Vagina (tissue), 2 donors: ENCODE data around the gene KIF23. TPM values are rescaled to one million over a fixed set of nuclear protein-coding genes. Genes with fewer than 3 reads are reported as not detected.

ENCODE experiments used
- DNase-seq, 2 donors: peaks; one replicate each; pipeline ENCODE4 v3.0.0-alpha.2; 2017; ENCODE audit errors: extremely low spot score in 2 of 2
- H3K27ac ChIP-seq: fragments of 200-600 bp; sonication (generic); one replicate; pipeline ENCODE4 v1.5.1; 2019
- H3K27me3 ChIP-seq: fragments of 200-600 bp; sonication (generic); one replicate; pipeline ENCODE4 v1.5.1; 2019
- H3K36me3 ChIP-seq, 2 donors: fragments of 200-600 bp; sonication (generic); one replicate each; pipeline ENCODE4 v1.5.1; 2017 to 2019
- H3K4me1 ChIP-seq: fragments of 200-600 bp; sonication (generic); one replicate; pipeline ENCODE4 v1.5.1; 2019
- H3K4me3 ChIP-seq, 2 donors: fragments of 200-600 bp; sonication (generic); 1 replicate in 1 of 2; 2 replicates in 1 of 2; pipeline ENCODE4 v1.5.1; 2016 to 2019
- H3K9me3 ChIP-seq: fragments of 200-600 bp; sonication (generic); one replicate; pipeline ENCODE4 v1.5.1; 2019
- POLR2A ChIP-seq, 2 donors: fragments of 450-650 bp; IDR thresholded peaks; one replicate each; pipeline ENCODE4 v1.6.1; 2017; ENCODE audit warnings: antibody characterized with exemption in 2 of 2, mild to moderate bottlenecking in 2 of 2, moderate library complexity in 2 of 2
- POLR2AphosphoS5 ChIP-seq, 2 donors: sonication (generic); formaldehyde crosslinking; IDR thresholded peaks; one replicate each; pipeline ENCODE4 v1.9.0; 2017; ENCODE audit warnings: antibody characterized with exemption in 2 of 2, mild to moderate bottlenecking in 2 of 2, low read depth in 1 of 2; ENCODE audit not compliant: insufficient read depth in 1 of 2
- intact Hi-C: fragments of 100-400 bp; cut with DNase I; formaldehyde crosslinking; loops from one replicate; pipeline ENCODE4 v1.15.1; 2023
- total RNA-seq: library from RNA; depleted of rRNA; stranded (reverse); fragments of >200 nt; gene quantifications from one replicate; pipeline ENCODE4 v1.2.3, GENCODE V29; 2016
- TF ChIP-seq, protein P1 (sequence below), 3 experiments: fragments of 450-650 bp in 2 of 3; fragments of 200-600 bp in 1 of 3; sonication (generic) in 1 of 3; IDR thresholded peaks; one replicate each; pipeline ENCODE4 v1.5.1; 2017 to 2019; ENCODE audit warnings: antibody characterized with exemption in 3 of 3, mild to moderate bottlenecking in 2 of 3, moderate library complexity in 2 of 3

The KIF23 gene
- total RNA-seq, 1 donor from 2014 or later: 7.4 TPM

GRCh38 chr15:69402816-69403215, 11.3 kb upstream of the KIF23 start:
- Histone ChIP-seq H3K27ac (no peak overlapping the region), H3K27me3 (no peaks in the 10 kb centered on the region), H3K4me1 (no peaks in the 10 kb centered on the region), H3K9me3 (no peaks in the 10 kb centered on the region), H3K4me3 (no peak overlapping the region), H3K36me3 (no peaks in the 10 kb centered on the region)
- intact Hi-C loops: no loop called here
- no peak for DNase-seq
- TF ChIP-seq POLR2A (IDR thresholded peaks at IDR 0.05) (no peak), POLR2AphosphoS5 (IDR thresholded peaks at IDR 0.05; ENCODE audit: insufficient read depth in 1 of 2, low read depth in 1 of 2) (no peak)
- TF ChIP-seq, protein P1, sequence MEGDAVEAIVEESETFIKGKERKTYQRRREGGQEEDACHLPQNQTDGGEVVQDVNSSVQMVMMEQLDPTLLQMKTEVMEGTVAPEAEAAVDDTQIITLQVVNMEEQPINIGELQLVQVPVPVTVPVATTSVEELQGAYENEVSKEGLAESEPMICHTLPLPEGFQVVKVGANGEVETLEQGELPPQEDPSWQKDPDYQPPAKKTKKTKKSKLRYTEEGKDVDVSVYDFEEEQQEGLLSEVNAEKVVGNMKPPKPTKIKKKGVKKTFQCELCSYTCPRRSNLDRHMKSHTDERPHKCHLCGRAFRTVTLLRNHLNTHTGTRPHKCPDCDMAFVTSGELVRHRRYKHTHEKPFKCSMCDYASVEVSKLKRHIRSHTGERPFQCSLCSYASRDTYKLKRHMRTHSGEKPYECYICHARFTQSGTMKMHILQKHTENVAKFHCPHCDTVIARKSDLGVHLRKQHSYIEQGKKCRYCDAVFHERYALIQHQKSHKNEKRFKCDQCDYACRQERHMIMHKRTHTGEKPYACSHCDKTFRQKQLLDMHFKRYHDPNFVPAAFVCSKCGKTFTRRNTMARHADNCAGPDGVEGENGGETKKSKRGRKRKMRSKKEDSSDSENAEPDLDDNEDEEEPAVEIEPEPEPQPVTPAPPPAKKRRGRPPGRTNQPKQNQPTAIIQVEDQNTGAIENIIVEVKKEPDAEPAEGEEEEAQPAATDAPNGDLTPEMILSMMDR (IDR thresholded peaks at IDR 0.05): no peak

- H3K4me3 ChIP-seq: no peak overlapping the region
- no peaks in the 10 kb centered on the region for H3K9me3 ChIP-seq
- intact Hi-C loops: no loop called here
- no peak overlapping the region for H3K27ac ChIP-seq
- no peaks in the 10 kb centered on the region for H3K36me3 ChIP-seq
- no peak for DNase-seq
- no peaks in the 10 kb centered on the region for H3K4me1 ChIP-seq
- no peaks in the 10 kb centered on the region for H3K27me3 ChIP-seq
- TF ChIP-seq, protein P1 (IDR thresholded peaks at IDR 0.05): no peak
- TF ChIP-seq POLR2A (IDR thresholded peaks at IDR 0.05) (no peak), POLR2AphosphoS5 (IDR thresholded peaks at IDR 0.05; ENCODE audit: insufficient read depth in 1 of 2, low read depth in 1 of 2) (no peak)
Measured at GRCh38 chr15:69403594-69403993, 10.6 kb upstream of the KIF23 start.

GRCh38 chr15:69405110-69405509, 9.0 kb upstream of the KIF23 start:
- H3K4me3 ChIP-seq: no peak overlapping the region
- TF ChIP-seq POLR2AphosphoS5 (IDR thresholded peaks at IDR 0.05; ENCODE audit: insufficient read depth in 1 of 2, low read depth in 1 of 2) (no peak), POLR2A (IDR thresholded peaks at IDR 0.05) (no peak)
- TF ChIP-seq, protein P1 (IDR thresholded peaks at IDR 0.05): no peak
- intact Hi-C loops: no loop called here
- no peaks in the 10 kb centered on the region for H3K36me3 ChIP-seq
- H3K27me3 ChIP-seq: no peaks in the 10 kb centered on the region
- no peaks in the 10 kb centered on the region for H3K4me1 ChIP-seq
- no peaks in the 10 kb centered on the region for H3K9me3 ChIP-seq
- no peak overlapping the region for H3K27ac ChIP-seq
- DNase-seq: no peak

DNA sequence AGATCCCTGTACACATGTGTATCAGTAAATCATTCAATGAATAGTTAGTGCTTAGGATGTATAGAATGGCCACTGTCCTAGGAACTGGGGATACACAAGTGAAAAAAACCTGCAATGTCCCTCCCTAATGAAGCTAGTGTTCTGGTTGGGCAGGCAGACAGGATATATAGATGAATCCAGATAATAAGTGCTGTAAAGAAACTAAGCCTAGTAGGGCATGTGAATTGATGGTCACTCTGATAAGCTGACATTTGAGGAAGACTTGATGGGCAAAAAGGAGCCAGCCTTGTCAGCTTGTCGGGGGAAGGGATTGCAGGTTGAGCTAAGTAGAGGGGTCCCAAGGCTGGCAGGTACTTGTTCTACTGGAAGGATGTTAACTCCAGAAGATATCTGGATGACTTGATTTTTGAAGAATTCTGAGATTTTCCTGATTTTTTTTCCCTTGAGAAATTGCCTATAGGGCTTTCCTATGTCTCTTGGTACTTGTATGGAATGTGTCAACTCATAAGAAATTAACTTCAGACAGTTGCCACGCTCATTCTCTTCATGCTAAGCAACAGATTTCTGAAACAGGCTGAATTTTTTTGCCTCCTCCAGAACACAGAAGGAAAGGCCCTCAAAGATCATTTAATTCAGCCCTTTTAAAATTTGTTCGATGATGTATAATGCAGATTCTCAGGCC, 6.3 kb upstream of the KIF23 start:
- Histone ChIP-seq H3K4me3 (no peak overlapping the region), H3K27me3 (no peaks in the 10 kb centered on the region), H3K9me3 (no peaks in the 10 kb centered on the region), H3K27ac (no peak overlapping the region), H3K36me3 (no peaks in the 10 kb centered on the region), H3K4me1 (no peaks in the 10 kb centered on the region)
- no peak for DNase-seq
- intact Hi-C loops: no loop called here
- TF ChIP-seq, protein P1 (IDR thresholded peaks at IDR 0.05): no peak
- no peak for TF ChIP-seq POLR2AphosphoS5 (IDR thresholded peaks at IDR 0.05; ENCODE audit: insufficient read depth in 1 of 2, low read depth in 1 of 2)

DNA sequence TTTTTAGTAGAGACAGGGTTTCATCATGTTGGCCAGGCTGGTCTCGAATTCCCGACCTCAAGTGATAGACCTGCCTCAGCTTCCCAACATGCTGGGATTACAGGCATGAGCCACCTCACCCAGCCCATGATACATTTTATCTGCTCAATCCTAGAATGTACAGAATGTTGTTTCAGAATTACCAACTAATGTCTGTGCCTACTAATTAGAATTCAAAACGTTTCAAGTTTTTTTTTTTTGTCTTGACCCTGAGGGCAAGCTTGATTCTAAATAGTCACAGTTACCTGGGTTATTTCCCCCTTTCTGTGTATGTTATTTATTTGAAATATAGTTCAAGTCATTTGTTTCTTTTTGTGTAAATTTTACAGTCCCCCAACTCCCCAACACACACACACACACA, 5.3 kb upstream of the KIF23 start:
- TF ChIP-seq POLR2AphosphoS5 (IDR thresholded peaks at IDR 0.05; ENCODE audit: insufficient read depth in 1 of 2, low read depth in 1 of 2) (no peak), POLR2A (IDR thresholded peaks at IDR 0.05) (no peak)
- TF ChIP-seq, protein P1 (IDR thresholded peaks at IDR 0.05): no peak
- Histone ChIP-seq H3K36me3 (no peaks in the 10 kb centered on the region), H3K27me3 (no peaks in the 10 kb centered on the region), H3K4me3 (no peak overlapping the region), H3K4me1 (peaks cover 7% of the 10 kb centered on the region), H3K9me3 (no peaks in the 10 kb centered on the region), H3K27ac (no peak overlapping the region)
- DNase-seq: no peak
- intact Hi-C loops: no loop called here
